Pancreas (tissue), 10 donors: ENCODE data around the gene BCL2L14. TPM values are rescaled to one million over a fixed set of nuclear protein-coding genes. Genes with fewer than 3 reads are reported as not detected.

Experiments
- ATAC-seq, 4 donors: fragments of 200-7000 bp; cut with Tn5 transposase; one replicate each; pipeline versions ENCODE4 v1.8.0 to v1.9.1; 2020; ENCODE audit warnings: mild to moderate bottlenecking in 4 of 4, moderate library complexity in 4 of 4
- DNase-seq, 6 donors: peaks; one replicate each; pipeline ENCODE4 v3.0.0-alpha.2; 2020
- FAIRE-seq: peaks from 2 replicates; lab custom pipeline; 2012; peaks lifted over from hg19 to GRCh38; lab: Jason Lieb, UNC
- H3K27ac ChIP-seq, 4 donors: fragments of 200-600 bp; sonication (generic); 1 replicate in 3 of 4; 2 replicates in 1 of 4; pipeline versions ENCODE4 v1.5.0 to v1.8.0; 2020
- H3K27me3 ChIP-seq, 4 donors: fragments of 200-600 bp; one replicate each; pipeline ENCODE4 v1.8.0; 2021
- H3K36me3 ChIP-seq, 3 donors: fragments of 200-600 bp; sonication (generic) in 1 of 3; one replicate each; pipeline versions ENCODE4 v1.5.0 to v1.8.0; 2020 to 2021
- H3K4me1 ChIP-seq, 3 donors: fragments of 200-600 bp; one replicate each; pipeline ENCODE4 v1.8.0; 2021
- H3K4me3 ChIP-seq, 4 donors: fragments of 200-600 bp; sonication (generic) in 2 of 4; one replicate each; pipeline versions ENCODE4 v1.5.0 to v1.8.0; 2020 to 2021
- H3K9me3 ChIP-seq, 4 donors: fragments of 200-600 bp; one replicate each; pipeline ENCODE4 v1.8.0; 2021
- CTCF ChIP-seq, 4 donors: fragments of 200-600 bp; sonication (generic) in 3 of 4; IDR thresholded peaks; one replicate each; pipeline versions ENCODE4 v1.5.0 to v1.8.0; 2021; ENCODE audit warnings: antibody characterized with exemption in 4 of 4
- whole genome bisulfite sequencing, 2 donors: extraction: QIAGEN DNeasy Blood & Tissue Kit; methylation state at CpG; one replicate each; pipeline ENCODE4 v1.1.7; 2013; 5-methylcytosine and 5-hydroxymethylcytosine counted together
- intact Hi-C, 3 donors: fragments of 100-400 bp; cut with DNase I; formaldehyde crosslinking; loops; one replicate each; pipeline versions ENCODE4 v1.11.1 to v1.14.2; 2022
- polyA plus RNA-seq, 2 donors: library from polyadenylated mRNA; stranded (reverse); fragments of 200-250 nt; gene quantifications; one replicate each; pipeline ENCODE4 v1.2.3, GENCODE V29; 2013
- total RNA-seq, 6 donors: library from RNA; stranded (reverse); fragmentation: NEBNext Ultra II Directional in 4 of 6; extraction: Animal tissue kit (Norgen Biotek cat#: 25700) in 4 of 6; gene quantifications; one replicate each; pipeline versions ENCODE4 v1.2.1 to v1.2.4, GENCODE V29; 2021 to 2023
- donor health status: healthy with polysubstance abuse.
- donor health status: DM: no; HTN: no; CAD: no; lungs with moderate emphysema.
- donor health status: DM: no; HTN: no; CAD: no.
- donor health status: control.
- donor health status: control.
- donor health status: Bipolar disorder and iron deficiency.
- donor health status: DM: yes; HTN: yes; CAD: no.
- donor health status: DM: no; HTN: no; CAD: no.
- donor health status: DM: no; HTN: no; CAD: no.
- donor health status: DM: yes; HTN: yes; CAD: no.

BCL2L14 gene
- total RNA-seq: 1 to 10 TPM; 3.7 to 5.4 (median 4.6) TPM
- polyA plus RNA-seq: 1 to 10 TPM; 2.0 to 2.2 TPM

- Histone ChIP-seq H3K27me3 (no peaks in the 10 kb centered on the region), H3K9me3 (no peaks in the 10 kb centered on the region), H3K36me3 (no peaks in the 10 kb centered on the region), H3K27ac (peak within 1 kb of the TSS; percentile 16 to 78 (median 50)), H3K4me3 (peak within 1 kb of the TSS in 3 of 4 donors; percentile 4 to 32 (median 27)), H3K4me1 (peaks cover 0 to 5% (median 0%) of the 10 kb centered on the region in 3 donors)
- DNase-seq: peak in 2 of 6 donors; percentile 24 to 40
- intact Hi-C loops: no loop called here
- TF ChIP-seq CTCF (IDR thresholded peaks at IDR 0.05): no peak
- FAIRE-seq: peak; percentile 49
- ATAC-seq: peak; percentile 64 to 80 (median 76)
- WGBS, 2 donors: 26% methylated on average over 12 of the region's 12 CpGs
These were observed at the start of gene BCL2L14 for GRCh38 chr12:12070674-12071656. Gene BCL2L14 (plus strand): TSS chr12:12070939. CDS start chr12:12079306, 8,367 bp downstream.

- no peak for TF ChIP-seq CTCF (IDR thresholded peaks at IDR 0.05)
- no peaks in the 10 kb centered on the region for H3K36me3 ChIP-seq
- intact Hi-C loops: no loop called here
- no peak overlapping the region for H3K4me3 ChIP-seq
- peak in 1 of 4 donors; percentile 29 for ATAC-seq
- no peak for DNase-seq
- H3K27ac ChIP-seq: no peak overlapping the region
- no peak for FAIRE-seq
- no peaks in the 10 kb centered on the region for H3K9me3 ChIP-seq
- H3K27me3 ChIP-seq: no peaks in the 10 kb centered on the region
- no peaks in the 10 kb centered on the region for H3K4me1 ChIP-seq
- 88 to 90% methylated on average over 8 of the region's 8 CpGs for WGBS, 2 donors
These were observed 48.3 kb upstream of the BCL2L14 start for GRCh38 chr12:12022306-12022936.

- no peaks in the 10 kb centered on the region for H3K36me3 ChIP-seq
- intact Hi-C loops: no loop called here
- no peak overlapping the region for H3K4me3 ChIP-seq
- H3K27ac ChIP-seq: no peak overlapping the region
- FAIRE-seq (no peak), ATAC-seq (no peak), DNase-seq (no peak)
- H3K9me3 ChIP-seq: no peaks in the 10 kb centered on the region
- no peaks in the 10 kb centered on the region for H3K27me3 ChIP-seq
- 42 to 47% methylated on average over 2 of the region's 2 CpGs for WGBS, 2 donors
- TF ChIP-seq CTCF (IDR thresholded peaks at IDR 0.05): no peak
- no peaks in the 10 kb centered on the region for H3K4me1 ChIP-seq
These were observed 47.3 kb upstream of the BCL2L14 start for GRCh38 chr12:12023456-12023855.

- no peak for DNase-seq
- no peaks in the 10 kb centered on the region for H3K27me3 ChIP-seq
- H3K36me3 ChIP-seq: no peaks in the 10 kb centered on the region
- H3K4me3 ChIP-seq: no peak overlapping the region
- no peak for FAIRE-seq
- ATAC-seq: peak in 3 of 4 donors; percentile 42 to 58 (median 44)
- H3K4me1 ChIP-seq: no peaks in the 10 kb centered on the region
- intact Hi-C loops: loop anchor here in 1 of 3 donors (5.0 kb wide), 1 partner anchor 443 kb away; no protein-coding TSS in a partner anchor
- whole genome bisulfite sequencing, 2 donors: 80 to 83% methylated on average over 10 of the region's 10 CpGs
- no peaks in the 10 kb centered on the region for H3K9me3 ChIP-seq
- TF ChIP-seq CTCF (IDR thresholded peaks at IDR 0.05): no peak
- no peak overlapping the region for H3K27ac ChIP-seq
These were observed 45.6 kb upstream of the BCL2L14 start for GRCh38 chr12:12024911-12025682.
